Epithelial cell of prostate (primary cell): ENCODE data around the gene FAM222A.

Source experiments
- DNase-seq: peaks from one replicate; pipeline ENCODE4 v3.0.0-alpha.2; 2011; ENCODE audit warnings: low read depth, low spot score
- H3K27ac ChIP-seq: fragments of 450-650 bp; 2 replicates; pipeline ENCODE4 v1.5.1; 2017; ENCODE audit warnings: mild to moderate bottlenecking

Gene FAM222A

DNA sequence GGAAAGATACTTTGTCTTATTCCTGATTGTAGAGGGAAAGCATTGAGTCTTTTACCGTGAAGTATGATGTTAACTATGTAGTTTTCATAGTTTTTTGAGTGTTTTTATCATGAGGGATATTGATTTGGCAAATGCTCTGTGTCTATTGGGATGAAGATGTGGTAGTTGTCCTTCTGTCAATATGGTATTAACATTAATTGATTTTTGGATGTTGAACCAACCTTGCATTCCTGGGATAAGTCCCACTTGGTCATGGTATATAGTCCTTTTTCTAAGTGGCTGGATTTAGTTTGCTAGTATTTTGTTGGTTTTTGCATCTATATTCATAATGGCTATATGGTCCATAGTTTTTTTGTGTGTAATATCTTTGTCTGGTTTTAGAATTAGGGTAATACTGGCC is 42.8 kb downstream of the FAM222A start:
- no peak overlapping the region for H3K27ac ChIP-seq
- DNase-seq = no peak

DNA sequence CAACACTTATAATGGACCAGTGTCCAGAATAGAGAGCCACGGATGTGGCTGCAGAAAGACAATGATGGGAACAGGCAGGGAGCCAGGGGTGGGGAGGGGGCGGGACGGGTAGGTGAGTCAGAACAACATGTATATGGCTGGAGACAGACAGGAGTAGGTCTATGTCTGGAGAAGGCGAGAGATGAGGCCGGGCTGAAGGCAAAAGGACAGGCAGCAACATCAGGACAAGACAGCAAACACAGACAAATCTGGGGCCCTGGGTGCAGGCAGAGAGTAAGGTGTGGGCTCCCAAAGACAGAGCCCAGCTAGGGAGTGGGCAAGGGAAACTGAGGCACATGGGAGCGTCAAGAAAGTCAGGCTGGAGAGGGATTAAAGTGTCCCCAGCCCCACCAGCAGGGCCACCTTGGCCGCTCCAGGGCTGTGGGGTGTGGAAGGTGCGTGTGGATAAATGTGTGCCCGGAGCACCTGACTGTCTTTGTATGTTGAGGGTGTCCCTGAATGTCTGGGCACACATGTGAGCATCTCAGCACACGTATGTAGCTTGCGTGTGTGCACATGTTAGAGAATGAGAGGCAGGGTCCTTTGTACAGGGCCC is 44.1 kb downstream of the FAM222A start:
- H3K27ac ChIP-seq = no peak overlapping the region

DNA sequence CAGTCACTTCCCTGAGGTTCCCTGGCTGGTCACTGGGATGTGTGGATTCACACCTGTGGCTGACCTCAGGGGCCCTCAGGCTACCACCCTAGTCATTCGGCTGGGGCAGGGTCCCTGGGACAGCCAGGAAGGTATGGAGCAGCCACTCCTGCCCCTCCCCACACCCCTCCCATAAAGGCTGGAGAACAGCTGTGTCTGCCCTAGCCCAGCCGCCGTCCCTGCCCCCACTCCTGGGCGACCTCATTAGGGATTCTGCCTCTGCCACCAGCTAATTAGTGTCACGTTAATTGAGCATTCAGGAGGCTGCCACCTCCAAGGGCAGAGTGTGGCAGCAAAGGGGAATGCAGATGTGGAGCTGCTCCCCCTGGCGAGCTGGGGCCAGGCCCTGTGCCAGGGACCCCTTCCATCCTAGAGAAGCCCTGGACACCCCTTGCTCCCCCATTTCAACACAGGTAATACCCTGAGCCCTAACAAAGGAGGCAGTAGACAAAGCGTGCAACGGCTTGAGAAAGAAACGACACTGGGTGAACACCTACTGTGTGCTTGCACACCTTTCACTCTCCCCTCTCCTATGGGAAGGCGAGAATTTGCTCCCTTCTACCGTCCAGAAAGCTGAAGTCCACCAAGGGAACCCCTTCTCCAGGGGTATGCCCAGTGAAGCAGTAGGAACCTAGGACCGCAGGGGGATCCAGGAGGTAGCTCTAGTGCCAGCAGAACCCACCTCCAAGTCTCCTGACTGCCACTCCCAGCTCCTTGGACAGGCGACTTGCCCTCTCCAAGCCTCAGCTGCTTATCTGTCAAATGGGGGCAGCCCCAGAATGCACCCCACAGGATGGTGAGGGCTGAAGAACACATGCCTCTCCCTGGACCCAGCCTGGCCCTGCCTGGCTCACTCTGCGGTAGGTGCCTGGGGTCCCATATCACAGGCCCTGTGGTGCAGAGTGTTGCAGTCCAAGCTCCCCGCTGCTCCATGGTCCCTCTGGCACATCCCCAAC is 45.1 kb downstream of the FAM222A start:
- no peak overlapping the region for H3K27ac ChIP-seq
- DNase-seq = no peak

More for the DNA sequence above, 44.1 kb downstream of the FAM222A start:
- no peak for DNase-seq

DNA sequence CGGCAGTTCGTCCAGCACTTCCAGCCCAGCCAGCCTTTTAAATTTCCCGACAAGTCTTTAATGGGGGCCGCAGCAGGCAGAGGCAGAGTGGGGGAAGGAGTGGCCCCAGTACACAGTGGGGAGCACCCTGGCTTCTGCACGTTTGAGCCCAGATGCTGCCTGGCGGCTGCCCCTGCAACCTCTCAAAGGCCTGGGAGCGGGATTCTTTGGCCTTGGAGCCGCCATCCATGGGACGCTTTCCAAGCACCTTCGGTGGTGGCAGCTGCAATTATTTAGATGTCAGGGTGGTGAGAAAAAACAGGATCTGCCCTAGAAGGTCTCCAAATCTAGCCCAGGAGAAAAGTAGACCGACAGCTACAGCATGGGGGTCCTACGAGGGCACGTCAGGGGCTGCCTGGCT is 46.0 kb downstream of the FAM222A start:
- no peak overlapping the region for H3K27ac ChIP-seq
- DNase-seq = no peak

DNA sequence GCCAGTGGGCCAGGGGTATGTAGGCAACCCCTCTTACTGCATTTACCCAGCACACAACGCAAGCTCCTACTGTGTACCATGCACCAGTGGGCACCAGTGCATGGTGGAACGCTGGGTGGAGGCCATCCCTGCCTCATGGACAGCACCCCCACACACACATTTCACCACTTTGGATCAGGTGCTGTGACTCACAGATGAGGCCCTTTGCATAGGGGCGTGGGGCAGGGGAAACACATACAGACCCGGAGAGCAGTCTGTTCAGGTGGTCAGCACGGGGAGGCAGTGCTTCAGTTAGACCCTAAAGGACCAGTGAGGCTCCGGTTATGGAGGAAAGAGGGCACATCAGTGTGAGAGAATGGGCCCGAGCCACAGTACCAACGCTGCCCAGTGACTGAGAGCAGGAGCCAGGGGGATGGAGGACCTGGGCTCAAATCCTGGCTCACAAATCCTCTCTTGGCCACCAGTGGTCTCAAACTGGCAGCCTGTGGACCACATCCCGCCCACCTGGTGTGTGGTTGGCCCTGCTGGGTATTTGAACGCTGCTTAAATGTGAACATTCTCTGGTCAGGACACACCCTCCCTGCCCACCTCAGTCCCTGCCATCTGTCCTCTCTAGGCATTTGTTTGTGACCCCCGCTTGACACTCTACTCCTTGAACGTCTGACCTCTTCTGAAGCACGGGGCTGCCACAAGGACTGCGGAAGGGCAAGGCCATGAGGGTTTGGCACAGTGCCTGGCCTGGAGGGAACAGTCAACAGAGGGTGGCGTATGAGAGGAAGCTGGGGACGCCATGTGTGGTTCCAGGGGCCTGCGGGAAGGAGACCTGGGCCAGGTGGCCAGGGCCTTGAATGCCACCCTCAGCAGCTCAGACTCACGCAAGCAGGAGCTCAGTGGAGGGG is 46.7 kb downstream of the FAM222A start:
- no peak overlapping the region for H3K27ac ChIP-seq
- no peak for DNase-seq

DNA sequence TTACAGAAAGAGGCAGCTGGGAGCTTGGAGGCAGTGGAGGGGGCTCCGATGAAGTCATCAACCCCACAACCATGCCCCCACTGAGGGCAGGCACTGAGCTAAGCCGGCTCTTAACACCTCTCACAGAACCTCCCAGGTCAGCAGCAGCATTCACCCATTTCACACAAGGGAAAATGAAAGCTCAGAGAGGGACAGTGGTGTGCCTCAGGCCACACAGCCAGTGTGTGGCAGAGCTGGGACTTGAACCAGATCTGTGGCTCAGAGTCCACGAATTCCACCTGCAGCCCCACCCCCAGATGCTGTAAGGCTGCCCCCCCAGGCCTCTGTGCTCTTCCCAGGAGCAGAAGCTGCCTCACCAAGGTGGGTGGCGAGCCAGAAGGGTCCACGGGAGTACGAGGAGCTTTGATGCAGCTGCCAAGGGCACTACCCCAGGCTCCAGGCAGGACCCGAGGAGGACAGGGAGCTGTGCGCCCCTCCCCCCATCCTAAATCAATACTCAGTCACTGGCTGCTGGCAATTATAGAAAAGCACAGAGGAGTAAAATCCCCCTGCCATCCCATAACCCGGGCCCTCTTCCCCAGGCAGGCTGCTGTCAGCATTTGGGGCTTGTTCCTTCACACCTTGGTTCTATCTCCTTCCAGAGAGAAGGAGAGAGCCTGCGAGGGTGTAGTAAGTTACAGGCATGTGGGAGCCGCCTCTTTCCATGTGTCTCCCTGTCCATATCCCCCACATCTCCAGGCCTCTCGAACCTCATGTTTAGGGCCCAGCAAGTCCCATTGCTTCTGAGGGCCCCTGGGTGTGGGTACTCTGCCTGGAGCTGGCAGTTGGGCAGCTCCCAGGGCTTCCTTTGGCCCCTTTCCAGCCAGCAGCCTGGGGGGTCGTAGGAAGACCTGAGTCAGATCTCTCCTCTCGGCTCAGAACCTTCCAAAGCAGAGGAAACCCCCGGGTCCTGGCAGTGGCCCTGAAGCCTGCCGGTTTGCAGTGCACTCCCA is 47.6 kb downstream of the FAM222A start:
- no peak for DNase-seq
- no peak overlapping the region for H3K27ac ChIP-seq

DNA sequence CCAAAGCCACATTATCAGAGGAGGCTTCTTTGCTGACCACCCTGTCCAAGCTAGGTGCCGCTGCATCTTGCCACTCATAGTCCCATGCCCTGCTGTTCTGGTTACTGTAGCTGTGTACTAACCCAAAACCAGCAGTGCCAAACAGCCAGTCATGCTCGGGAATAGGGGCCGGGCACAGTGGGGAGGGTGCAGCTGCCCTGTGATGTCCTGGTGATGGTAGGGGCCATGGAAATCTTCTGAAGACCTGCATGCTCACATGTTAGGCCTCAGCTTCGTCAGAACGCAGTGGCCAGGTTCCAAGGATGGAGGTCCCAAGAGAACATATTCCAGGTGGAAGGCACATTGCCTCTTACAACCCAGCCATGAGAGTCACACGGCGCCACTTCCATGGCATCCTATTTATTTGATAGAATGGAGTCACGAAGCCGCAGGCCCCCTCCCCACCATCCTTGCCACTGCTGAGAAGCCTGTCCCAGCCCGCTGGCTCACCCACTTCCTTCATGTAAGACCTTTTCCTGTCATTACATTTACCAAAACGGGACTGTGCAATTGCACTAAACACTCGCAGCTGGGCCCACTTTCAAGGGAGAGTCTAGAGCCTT is 48.5 kb downstream of the FAM222A start:
- peak overlapping the region; percentile 78 for H3K27ac ChIP-seq
- no peak for DNase-seq

DNA sequence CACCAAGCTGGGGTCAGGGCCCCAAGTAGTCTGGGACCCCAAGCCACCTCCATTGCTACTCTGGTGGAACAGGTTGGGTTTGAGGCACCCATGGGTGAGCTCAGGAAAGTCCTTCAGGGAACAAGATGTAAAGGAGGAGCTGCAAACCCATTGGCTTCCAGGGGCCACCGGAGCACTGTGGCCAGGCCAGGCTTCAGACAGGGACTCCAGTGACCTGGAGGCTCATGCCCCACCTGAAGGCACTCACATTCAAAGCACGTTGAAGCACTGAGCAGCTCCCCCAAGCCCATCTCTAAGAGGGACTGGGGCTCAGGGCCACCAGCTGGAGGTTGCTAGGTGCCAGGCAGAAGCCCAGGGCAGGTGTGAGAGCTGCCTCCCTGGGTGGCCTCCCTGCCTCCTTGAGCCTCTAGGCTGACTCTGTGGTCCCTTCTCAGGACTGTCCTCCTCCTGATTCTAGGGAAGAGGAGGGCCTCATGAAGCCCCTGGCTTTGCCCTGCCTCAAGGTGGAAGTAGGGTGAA is 49.1 kb downstream of the FAM222A start:
- H3K27ac ChIP-seq = peak overlapping the region; percentile 78
- DNase-seq = no peak

DNA sequence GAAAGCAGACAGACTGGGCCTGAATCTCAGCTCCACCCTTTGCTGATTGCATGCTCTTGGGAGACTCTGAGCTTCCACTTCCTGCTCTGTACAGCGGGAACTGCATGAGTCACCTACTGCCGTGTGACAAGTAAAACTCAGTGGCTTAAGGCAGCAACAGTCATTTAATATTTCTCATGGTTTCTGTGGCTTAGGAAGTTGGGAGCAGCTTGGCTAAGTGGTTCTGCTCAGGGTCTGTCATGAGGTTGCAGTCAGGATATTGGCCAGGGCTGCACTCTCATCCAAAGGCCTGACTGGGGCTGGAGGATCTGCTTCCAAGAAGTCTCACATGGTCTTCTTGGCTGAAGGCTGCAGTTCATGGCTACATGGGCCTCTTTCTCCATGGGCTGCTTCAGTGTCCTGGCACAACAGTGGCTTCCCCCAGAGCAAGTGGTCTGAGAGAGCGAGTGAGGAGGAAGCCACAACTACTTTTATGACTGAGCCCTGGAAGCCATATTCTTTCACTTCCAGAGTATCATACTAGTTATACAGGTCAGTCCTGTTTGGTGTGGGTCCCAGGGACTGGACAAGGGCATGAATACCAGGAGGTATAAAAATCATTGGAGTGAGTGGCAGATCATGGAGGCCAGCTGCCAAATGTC is 49.7 kb downstream of the FAM222A start:
- DNase-seq = peak; percentile 81

DNA sequence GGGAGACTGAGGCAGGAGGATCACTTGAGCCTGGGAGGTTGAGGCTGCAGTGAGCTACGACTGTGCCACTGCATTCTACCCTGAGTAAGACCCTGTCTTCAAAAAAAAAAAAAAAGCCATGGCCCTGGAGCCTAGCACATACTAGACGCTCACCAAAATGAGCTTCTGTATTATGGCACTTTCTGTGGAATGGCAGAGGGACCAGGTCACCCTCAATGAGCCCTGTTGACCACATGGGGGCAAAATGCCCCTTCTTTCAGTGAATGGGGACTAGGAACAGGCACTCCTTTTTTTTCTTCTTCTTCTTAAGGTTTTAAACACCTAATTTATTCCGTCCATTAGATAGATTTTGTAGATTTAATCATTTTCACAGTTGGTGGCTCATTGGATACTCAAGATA is 50.5 kb downstream of the FAM222A start:
- DNase-seq = no peak
- H3K27ac ChIP-seq = no peak overlapping the region

More for the DNA sequence above, 49.7 kb downstream of the FAM222A start:
- peak overlapping the region; percentile 78 for H3K27ac ChIP-seq

DNA sequence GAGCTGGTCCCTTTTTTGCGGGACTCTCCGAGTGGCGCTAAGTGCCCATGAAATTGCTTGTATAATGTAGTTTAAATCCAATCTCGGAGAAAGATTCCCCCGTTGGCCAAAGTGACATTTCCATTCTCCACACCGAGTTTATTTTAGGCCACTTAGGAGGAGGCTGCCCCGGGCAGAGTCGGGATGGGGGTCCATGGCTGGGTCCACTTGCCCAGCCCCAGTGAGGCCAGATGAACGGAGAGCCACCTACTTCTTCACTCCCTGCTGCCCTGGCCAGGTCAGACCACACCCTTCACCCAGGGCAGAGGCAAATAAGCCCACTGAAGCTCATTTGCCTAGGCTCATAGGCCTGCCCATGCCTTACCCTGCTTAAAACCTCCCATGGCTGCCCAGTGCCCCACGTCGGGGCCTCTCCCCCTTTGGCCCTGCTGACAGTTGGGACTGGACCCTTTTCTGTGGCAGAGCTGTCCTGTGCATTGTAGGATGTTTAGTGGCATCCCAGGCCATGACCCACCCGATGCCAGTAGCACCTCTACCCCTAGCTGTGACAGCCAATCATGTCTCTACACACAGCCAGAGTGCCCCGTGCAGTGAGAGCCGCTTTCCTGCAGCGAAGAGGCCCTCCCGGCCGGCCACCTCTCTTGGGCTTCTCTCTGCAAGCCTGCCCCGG is 51.3 kb downstream of the FAM222A start:
- DNase-seq = no peak
- no peak overlapping the region for H3K27ac ChIP-seq

DNA sequence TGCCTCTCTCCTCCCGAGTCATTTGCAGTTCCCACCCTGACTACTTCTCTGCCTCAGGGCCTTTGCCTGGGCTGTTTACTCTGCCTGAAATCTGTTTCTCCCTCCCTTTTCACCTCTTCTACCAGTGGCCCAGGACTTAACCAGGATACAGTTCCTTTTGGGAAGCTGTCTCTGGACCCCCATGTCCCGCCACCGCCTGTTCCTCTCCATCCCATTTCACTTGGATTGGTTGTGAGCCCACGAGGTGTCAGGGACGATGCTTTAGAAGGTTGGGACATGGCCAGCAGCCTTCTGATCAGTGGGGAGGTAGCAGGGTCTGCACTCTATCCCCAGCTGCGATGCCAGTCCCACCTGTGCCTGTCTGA is 51.8 kb downstream of the FAM222A start:
- no peak overlapping the region for H3K27ac ChIP-seq
- no peak for DNase-seq

DNA sequence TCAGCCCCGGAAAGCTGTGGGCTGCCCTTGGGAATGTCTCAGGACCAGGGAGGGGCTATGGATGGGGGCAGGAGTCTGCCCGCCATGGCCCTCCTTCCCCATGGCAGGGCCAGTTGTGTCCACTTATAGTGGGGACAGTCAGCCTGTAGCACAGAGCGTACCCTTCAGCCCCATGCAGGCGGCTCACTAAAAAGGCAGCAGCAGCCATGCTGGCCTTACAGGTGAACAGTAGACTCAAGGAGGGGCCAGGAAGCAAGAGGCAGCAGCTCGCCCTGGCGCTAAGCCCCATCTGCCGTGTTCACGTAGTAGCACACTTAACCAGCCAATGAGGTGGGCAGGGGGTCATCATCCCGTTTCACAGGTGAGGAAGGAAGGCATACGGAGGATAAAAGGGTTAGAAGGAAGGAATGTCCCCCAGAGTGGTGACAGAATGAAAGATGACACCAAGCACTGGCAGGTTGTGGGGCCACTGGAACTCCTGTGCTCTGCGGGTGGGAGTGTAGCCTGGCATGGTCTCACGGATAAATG is 52.7 kb downstream of the FAM222A start:
- DNase-seq = no peak

DNA sequence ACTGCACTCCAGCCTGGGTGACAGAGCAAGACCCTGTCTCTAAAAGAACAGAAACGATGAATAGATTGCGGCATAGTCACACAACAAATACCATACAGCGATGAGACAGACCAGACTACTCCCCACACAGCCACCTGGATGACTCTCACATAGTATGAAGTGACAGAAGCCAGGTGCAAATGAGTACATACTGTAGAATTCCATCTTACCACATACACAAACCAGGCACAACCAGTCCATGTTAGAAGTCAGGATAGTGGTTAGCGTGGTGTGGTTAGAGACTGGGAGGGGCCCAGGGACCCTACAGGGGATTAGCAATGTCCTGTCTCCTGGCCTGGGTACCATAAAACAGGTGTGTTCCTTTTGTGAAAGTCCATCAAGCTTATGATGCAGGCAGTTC is 53.8 kb downstream of the FAM222A start:
- no peak for DNase-seq
- no peak overlapping the region for H3K27ac ChIP-seq

More for the DNA sequence above, 52.7 kb downstream of the FAM222A start:
- no peak overlapping the region for H3K27ac ChIP-seq

DNA sequence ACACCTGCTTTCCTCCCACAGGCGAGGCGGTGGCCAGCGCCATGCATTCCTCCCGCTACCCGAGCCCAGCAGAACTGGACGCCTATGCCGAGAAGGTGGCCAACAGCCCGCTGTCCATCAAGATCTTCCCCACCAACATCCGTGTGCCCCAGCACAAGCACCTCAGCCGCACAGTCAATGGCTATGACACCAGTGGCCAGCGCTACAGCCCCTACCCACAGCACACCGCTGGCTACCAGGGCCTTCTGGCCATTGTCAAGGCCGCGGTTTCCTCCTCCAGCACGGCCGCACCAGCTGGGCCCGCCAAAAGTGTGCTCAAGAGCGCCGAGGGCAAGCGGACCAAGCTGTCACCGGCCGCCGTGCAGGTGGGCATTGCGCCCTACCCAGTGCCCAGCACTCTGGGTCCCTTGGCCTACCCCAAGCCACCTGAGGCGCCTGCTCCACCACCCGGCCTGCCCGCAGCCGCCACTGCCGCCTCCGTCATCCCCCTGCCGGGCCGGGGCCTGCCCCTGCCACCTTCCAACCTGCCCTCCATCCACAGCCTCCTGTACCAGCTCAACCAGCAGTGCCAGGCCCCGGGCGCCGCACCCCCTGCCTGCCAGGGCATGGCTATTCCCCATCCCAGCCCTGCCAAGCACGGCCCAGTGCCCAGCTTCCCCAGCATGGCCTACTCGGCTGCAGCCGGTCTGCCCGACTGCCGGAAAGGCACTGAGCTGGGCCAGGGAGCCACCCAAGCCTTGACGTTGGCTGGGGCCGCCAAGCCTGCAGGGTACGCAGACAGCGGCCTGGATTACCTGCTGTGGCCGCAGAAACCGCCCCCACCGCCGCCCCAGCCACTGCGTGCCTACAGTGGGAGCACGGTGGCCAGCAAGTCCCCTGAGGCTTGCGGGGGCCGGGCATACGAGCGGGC is 54.6 kb downstream of the FAM222A start:
- DNase-seq = no peak
- H3K27ac ChIP-seq = no peak overlapping the region

DNA sequence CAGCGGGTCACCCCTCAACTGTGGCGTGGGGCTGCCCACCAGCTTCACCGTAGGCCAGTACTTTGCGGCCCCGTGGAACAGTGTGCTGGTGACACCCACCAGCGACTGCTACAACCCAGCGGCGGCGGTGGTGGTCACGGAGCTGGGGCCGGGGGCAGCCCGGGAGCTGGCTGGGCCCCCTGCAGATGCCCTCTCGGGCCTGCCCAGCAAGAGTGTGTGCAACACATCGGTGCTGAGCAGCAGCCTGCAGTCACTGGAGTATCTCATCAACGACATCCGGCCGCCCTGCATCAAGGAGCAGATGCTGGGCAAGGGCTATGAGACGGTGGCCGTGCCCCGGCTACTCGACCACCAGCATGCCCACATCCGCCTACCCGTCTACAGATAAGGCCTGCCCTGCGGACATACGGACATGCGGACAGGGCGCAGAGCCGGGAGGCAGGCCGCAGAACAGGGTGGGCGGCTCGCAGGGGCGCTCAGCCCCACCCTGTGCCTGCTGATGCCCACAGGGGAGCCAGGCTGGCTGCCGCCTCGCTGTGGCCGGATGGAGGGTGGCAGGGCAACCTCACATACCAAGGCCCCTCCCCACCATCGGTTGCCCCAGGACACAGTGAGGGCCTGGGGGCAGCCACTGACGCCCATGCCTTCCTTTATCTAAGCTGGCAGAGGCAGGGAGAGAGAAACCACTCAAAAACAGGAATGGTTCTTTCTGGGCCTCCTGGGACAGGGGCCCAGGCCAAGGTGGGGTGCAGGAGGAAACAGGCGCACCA is 55.5 kb downstream of the FAM222A start:
- DNase-seq = no peak
- H3K27ac ChIP-seq = no peak overlapping the region
